GM21786 (cell line): ENCODE data around the gene LBP.
"Not testable (repeated sequence)": the region's sequence is repeated elsewhere in the genome, so short reads cannot be mapped to it uniquely, and the experiment has no call there.

Experiments used
- ATAC-seq: cut with Tn5 transposase; IDR thresholded peaks from one replicate; pipeline ENCODE4 v1.9.1; 2021; ENCODE audit not compliant: unreplicated experiment

The LBP gene

GRCh38 chr20:38392356-38392755, 46.1 kb downstream of the LBP start:
- no peak for ATAC-seq

DNA sequence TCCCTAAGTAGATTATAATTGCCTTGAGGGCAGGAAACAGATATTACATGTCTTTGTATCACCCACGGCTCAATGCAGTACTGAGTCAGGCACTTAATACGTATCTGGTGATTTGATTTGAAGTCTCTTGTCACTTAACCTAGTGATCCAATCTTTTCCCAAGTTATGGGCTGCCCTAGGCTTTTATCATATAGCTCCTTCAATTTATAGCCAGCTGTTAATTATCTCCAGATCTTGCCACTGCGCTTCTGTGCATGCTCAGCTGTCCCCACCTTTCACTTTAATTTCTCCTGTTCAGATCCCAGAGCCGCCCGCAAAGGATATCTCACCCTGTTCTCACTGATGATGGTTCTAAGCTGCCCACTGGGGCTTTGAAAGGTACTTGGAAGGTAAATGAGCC, 47.0 kb downstream of the LBP start:
- ATAC-seq, result no peak

GRCh38 chr20:38395165-38395564, 48.9 kb downstream of the LBP start:
- ATAC-seq, result no peak

GRCh38 chr20:38395751-38396395, 49.6 kb downstream of the LBP start:
- ATAC-seq, result not testable (repeated sequence)

GRCh38 chr20:38402089-38402488, 55.8 kb downstream of the LBP start:
- ATAC-seq, result no peak

- no peak for ATAC-seq
These were observed 56.5 kb downstream of the LBP start for GRCh38 chr20:38402816-38403215.

- no peak for ATAC-seq
These were observed 57.7 kb downstream of the LBP start for GRCh38 chr20:38404016-38404415.

DNA sequence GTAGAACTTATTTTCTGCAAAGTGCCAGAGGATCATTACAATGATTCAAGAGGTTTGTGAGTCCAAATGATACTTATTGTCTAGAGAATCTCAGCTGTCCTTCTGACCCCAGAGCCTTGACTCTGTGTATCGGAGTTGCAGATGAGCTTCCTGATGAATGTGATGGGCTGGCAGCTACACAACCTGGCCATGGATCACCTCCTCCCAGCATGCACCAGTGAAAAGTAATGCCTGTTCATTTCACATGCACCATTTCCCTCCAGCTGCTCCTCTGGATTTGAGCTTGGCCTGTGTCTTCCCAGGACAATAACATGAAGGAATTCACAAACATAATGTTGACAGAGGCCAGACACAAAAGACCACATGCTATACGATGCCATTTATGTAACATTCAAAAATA, 58.9 kb downstream of the LBP start:
- ATAC-seq, result no peak

GRCh38 chr20:38406476-38406875, 60.2 kb downstream of the LBP start:
- ATAC-seq, result no peak

GRCh38 chr20:38407321-38407720, 61.0 kb downstream of the LBP start:
- ATAC-seq, result no peak

DNA sequence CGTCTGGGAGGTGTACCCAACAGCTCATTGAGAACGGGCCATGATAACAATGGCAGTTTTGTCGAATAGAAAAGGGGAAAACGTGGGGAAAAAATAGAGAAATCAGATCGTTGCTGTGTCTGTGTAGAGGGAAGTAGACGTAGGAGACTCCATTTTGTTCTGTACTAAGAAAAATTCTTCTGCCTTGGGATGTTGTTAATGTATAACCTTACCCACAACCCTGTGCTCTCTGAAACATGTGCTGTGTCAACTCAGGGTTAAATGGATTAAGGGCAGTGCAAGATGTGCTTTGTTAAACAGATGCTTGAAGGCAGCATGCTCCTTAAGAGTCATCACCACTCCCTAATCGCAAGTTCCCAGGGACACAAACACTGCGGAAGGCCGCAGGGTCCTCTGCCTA, 61.5 kb downstream of the LBP start:
- not testable (repeated sequence) for ATAC-seq

GRCh38 chr20:38412877-38413577, 66.7 kb downstream of the LBP start:
- ATAC-seq, result no peak

DNA sequence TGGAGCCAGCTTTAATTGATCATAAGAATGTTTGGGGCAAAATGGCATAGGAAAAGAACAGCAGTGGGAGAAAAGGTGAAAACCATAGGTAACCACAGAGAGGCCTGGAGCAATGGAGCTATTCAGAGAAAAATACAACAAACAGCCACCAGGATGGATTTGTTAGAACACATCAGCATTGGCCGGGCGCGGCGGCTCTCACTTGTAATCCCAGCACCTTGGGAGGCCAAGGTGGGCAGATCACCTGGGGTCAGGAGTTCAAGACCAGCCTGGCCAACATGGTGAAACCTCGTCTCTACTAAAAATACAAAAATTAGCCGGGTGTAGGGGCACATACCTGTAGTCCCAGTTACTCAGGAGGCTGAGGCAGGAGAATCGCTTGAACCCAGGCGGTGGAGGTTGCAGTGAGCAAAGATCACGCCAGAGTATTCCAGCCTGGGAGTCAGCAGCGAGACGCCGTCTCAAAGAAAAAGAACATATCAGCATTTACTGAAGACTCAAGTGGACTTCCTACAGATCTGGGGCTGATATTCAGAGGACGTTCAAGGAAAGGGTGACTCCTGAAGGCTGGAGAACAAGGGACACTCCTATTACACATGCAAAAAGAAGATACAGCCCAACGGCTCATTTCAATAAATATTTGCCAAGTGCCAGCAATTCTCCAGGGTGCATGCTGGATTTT, 68.6 kb downstream of the LBP start:
- no peak for ATAC-seq

DNA sequence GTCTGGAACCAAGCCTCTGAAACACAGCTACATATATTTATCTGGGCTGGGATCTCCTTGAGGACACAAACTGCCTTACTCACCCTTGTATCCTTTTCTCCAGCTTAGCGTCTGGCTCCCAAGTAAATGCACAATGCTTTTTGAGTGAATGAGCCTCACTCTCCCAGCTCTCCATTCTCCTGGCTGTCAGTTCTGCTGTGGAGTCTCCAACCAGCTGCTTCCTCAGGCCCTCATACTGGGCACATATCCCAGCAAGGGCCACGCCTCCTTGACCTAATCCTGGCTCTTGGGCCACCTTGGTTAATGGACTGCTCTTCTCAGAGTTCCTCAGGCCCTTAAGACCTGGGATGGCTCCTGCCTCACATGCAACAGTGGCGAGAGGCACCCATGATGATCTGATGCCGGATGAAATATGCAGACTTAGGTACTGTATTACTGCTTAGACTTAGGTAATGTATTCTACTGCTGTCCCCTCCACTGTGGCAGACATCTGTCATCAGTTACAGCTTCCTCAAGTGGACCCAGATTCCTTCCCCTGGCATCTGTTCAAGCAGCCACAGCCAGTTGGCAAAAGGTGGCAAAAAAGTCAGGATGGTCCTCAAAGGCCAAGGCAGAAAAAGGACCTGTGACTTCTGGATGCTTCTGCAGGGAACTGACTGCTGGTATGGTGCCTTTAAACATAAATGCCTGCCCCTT, 72.4 kb downstream of the LBP start:
- no peak for ATAC-seq

DNA sequence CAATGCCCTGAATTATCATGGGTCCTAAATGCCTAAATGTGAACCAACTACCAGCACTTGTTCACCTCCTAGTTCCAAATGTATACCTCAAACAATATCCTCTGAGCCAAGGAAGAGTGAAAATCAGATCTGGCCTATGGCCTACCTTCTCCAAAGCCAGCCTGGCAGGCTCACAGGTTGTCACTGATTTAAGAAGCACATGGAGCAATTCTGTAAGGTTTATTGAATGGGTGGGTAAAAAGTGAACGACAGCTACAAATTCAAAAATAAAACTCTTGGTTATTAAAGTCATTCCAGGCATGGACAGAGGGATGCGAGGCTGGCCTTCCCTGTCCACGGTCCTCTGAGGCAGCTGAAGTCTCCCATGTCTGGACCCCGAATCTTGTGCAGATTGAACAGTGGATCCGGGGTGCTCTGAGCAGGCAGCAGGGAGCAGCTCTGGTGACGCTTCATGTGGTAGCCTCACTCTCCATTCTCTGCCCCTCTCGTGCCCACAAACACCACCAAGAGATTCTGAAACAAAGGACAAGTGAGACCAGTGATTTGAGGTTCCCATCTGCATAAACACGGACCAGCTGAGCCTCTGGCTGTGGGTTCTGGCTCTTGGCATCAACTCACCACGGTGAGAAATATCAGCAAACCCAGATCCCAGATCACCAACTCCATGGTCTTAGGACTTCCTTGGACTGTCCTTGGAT, 74.3 kb downstream of the LBP start:
- ATAC-seq, result no peak

- ATAC-seq, result no peak
These were observed 75.6 kb downstream of the LBP start for GRCh38 chr20:38421915-38422314.

- no peak for ATAC-seq
These were observed 77.3 kb downstream of the LBP start for GRCh38 chr20:38423541-38423940.

GRCh38 chr20:38424401-38424800, 78.1 kb downstream of the LBP start:
- ATAC-seq, result no peak

- no peak for ATAC-seq
These were observed 80.0 kb downstream of the LBP start for GRCh38 chr20:38426006-38426897.
